SK-N-SH (cell line): ENCODE measurements around the gene OR2T35. TPM values are rescaled to one million over a fixed set of nuclear protein-coding genes. Genes with fewer than 3 reads are reported as not detected.

Source experiments
- CTCF ChIA-PET: fragments of 300-600, 350-600 bp; formaldehyde crosslinking; extraction: SDS; loops from one replicate; lab custom pipeline; 2021; lab: Yijun Ruan, JAX
- POLR2A ChIA-PET: fragments of 350-600 bp; sonication (Branson Sonifier 250); formaldehyde crosslinking; extraction: SDS; loops from one replicate; lab custom pipeline; 2020; ENCODE audit warnings: antibody characterized with exemption, inconsistent platforms; lab: Yijun Ruan, JAX
- DNase-seq: peaks from one replicate; pipeline ENCODE4 v3.0.0; 2012
- H2AFZ ChIP-seq: fragments of 200-600 bp; sonication (generic); 2 replicates; pipeline ENCODE4 v1.8.1; 2016; ENCODE audit warnings: antibody characterized with exemption, mild to moderate bottlenecking, low read depth
- H3F3A ChIP-seq: fragments of 200-600 bp; sonication (generic); replicated peaks from 2 replicates; pipeline ENCODE3; 2016; ENCODE audit warnings: antibody characterized with exemption, mild to moderate bottlenecking; ENCODE audit not compliant: insufficient read depth
- H3K27ac ChIP-seq, 2 experiments: fragments of 200-500 bp in 1 of 2; fragments of 200-600 bp in 1 of 2; sonication (Bioruptor generic) in 1 of 2; sonication (generic), shearing (Covaris generic) in 1 of 2; 2 replicates each; pipeline versions ENCODE4 v1.5.1 to v1.6.1; 2014 to 2016; ENCODE audit warnings: low read depth in 2 of 2, inconsistent platforms in 1 of 2, low read length in 1 of 2, mild to moderate bottlenecking in 1 of 2, mixed read lengths in 1 of 2
- H3K27me3 ChIP-seq: fragments of 200-600 bp; sonication (generic), shearing (Covaris generic); 2 replicates; pipeline ENCODE4 v1.6.1; 2016; ENCODE audit warnings: mixed run types; ENCODE audit not compliant: insufficient read depth
- H3K36me3 ChIP-seq, 2 experiments: fragments of 200-500 bp in 1 of 2; fragments of 200-600 bp in 1 of 2; sonication (Bioruptor generic) in 1 of 2; sonication (generic) in 1 of 2; replicated peaks in 1 of 2; 2 replicates each; pipeline versions ENCODE3 to v1.5.1; 2014 to 2016; ENCODE audit warnings: low read length in 1 of 2, mild to moderate bottlenecking in 1 of 2; ENCODE audit not compliant: insufficient read depth in 2 of 2, control insufficient read depth in 1 of 2
- H3K4me1 ChIP-seq, 2 experiments: fragments of 200-500 bp in 1 of 2; fragments of 200-600 bp in 1 of 2; sonication (Bioruptor generic) in 1 of 2; sonication (generic), shearing (Covaris generic) in 1 of 2; 2 replicates each; pipeline versions ENCODE4 v1.5.1 to v1.6.1; 2014 to 2016; ENCODE audit warnings: low read depth in 1 of 2, low read length in 1 of 2, mixed run types in 1 of 2; ENCODE audit not compliant: insufficient read depth in 2 of 2, control insufficient read depth in 1 of 2
- H3K4me2 ChIP-seq: fragments of 200-600 bp; sonication (generic), shearing (Covaris generic); 2 replicates; pipeline ENCODE4 v1.6.1; 2017; ENCODE audit warnings: mixed run types
- H3K4me3 ChIP-seq, 2 experiments: fragments of 200-500 bp in 1 of 2; fragments of 200-600 bp in 1 of 2; sonication (Bioruptor generic) in 1 of 2; sonication (generic), shearing (Covaris generic) in 1 of 2; 2 replicates each; pipeline versions ENCODE4 v1.5.1 to v1.8.1; 2014 to 2016; ENCODE audit warnings: low read depth in 2 of 2, inconsistent platforms in 1 of 2, low read length in 1 of 2, mild to moderate bottlenecking in 1 of 2, mixed read lengths in 1 of 2, moderate library complexity in 1 of 2
- H3K79me2 ChIP-seq: fragments of 200-600 bp; sonication (generic); 2 replicates; pipeline ENCODE4 v1.8.1; 2017; ENCODE audit warnings: mild to moderate bottlenecking; ENCODE audit not compliant: insufficient read depth
- H3K9ac ChIP-seq: fragments of 200-600 bp; sonication (generic); 2 replicates; pipeline ENCODE4 v1.6.1; 2017; ENCODE audit warnings: mixed run types
- H3K9me2 ChIP-seq: fragments of 200-600 bp; sonication (generic); 2 replicates; pipeline ENCODE4 v1.6.1; 2017; ENCODE audit warnings: mixed run types
- H3K9me3 ChIP-seq: fragments of 200-600 bp; sonication (generic); 2 replicates; pipeline ENCODE4 v1.6.1; 2017; ENCODE audit warnings: mixed run types, mild to moderate bottlenecking, moderate library complexity
- H4K20me1 ChIP-seq: fragments of 200-600 bp; sonication (generic); 2 replicates; pipeline ENCODE4 v1.6.1; 2017; ENCODE audit warnings: mild to moderate bottlenecking, mixed run types; ENCODE audit not compliant: insufficient read depth
- JUND ChIP-seq: IDR thresholded peaks from 2 replicates; pipeline ENCODE4 v1.4.0; 2012
- MAX ChIP-seq: IDR thresholded peaks from 2 replicates; pipeline ENCODE4 v1.4.0; 2012; ENCODE audit warnings: low read depth
- RAD21 ChIP-seq: IDR thresholded peaks from 2 replicates; pipeline ENCODE4 v1.6.1; 2012; ENCODE audit warnings: mild to moderate bottlenecking, low read length
- TAF1 ChIP-seq: IDR thresholded peaks from 2 replicates; pipeline ENCODE4 v1.6.1; 2012; ENCODE audit warnings: low read depth, mild to moderate bottlenecking, low read length, moderate library complexity, borderline replicate concordance
- TEAD4 ChIP-seq: IDR thresholded peaks from 2 replicates; pipeline ENCODE4 v1.4.0; 2012; ENCODE audit warnings: mild to moderate bottlenecking, borderline replicate concordance; ENCODE audit not compliant: insufficient read depth
- USF1 ChIP-seq: IDR thresholded peaks from 2 replicates; pipeline ENCODE4 v1.4.0; 2012; ENCODE audit warnings: low read depth, borderline replicate concordance
- USF2 ChIP-seq: fragments of 150-350 bp; IDR thresholded peaks from 2 replicates; pipeline ENCODE4 v1.6.1; 2017; ENCODE audit warnings: antibody characterized with exemption, low read length, low read depth, borderline replicate concordance
- ZBTB33 ChIP-seq: IDR thresholded peaks from 2 replicates; pipeline ENCODE4 v1.4.0; 2012; ENCODE audit warnings: low read depth, borderline replicate concordance
- WGBS: methylation state at CpG from one replicate; pipeline ENCODE4 v1.1.6; 2017; ENCODE audit warnings: low lambda C conversion rate; 5-methylcytosine and 5-hydroxymethylcytosine counted together
- polyA plus RNA-seq, 3 experiments: library from polyadenylated mRNA; depleted of rRNA; stranded (reverse); fragments of >200 nt; gene quantifications; 2 replicates each; pipeline ENCODE4 v1.2.3, GENCODE V29; 2012

OR2T35 gene
- polyA plus RNA-seq, 1 of the 3 experiments (the other 2 are of a cell fraction), result not detected

GRCh38 chr1:248625971-248626370, 19.1 kb downstream of the OR2T35 start:
- Histone ChIP-seq H2AFZ (no peak overlapping the region), H3F3A (no peaks in the 10 kb centered on the region), H3K9me2 (no peaks in the 10 kb centered on the region), H3K36me3 (no peaks in the 10 kb centered on the region), H3K4me3 (no peak overlapping the region), H3K4me1 (no peaks in the 10 kb centered on the region), H3K79me2 (no peaks in the 10 kb centered on the region), H3K27ac (no peak overlapping the region), H3K9ac (no peak overlapping the region), H3K27me3 (peaks cover 4% of the 10 kb centered on the region; the same call in 1 of the 2 replicates), H3K9me3 (no peaks in the 10 kb centered on the region), H4K20me1 (no peaks in the 10 kb centered on the region), H3K4me2 (no peak overlapping the region)
- no peak for TF ChIP-seq JUND
- 6% methylated on average over 5 of the region's 5 CpGs for WGBS
- ChIA-PET POLR2A (no interaction called here), CTCF (interaction anchor here (9.2 kb wide), 1 partner anchor 182 kb away, joined by 122 read pairs; no protein-coding TSS in a partner anchor)
- DNase-seq, result no peak

- Histone ChIP-seq H3K4me2 (no peak overlapping the region), H3F3A (no peaks in the 10 kb centered on the region), H2AFZ (no peak overlapping the region), H3K9me2 (no peaks in the 10 kb centered on the region), H3K36me3 (no peaks in the 10 kb centered on the region), H3K79me2 (no peaks in the 10 kb centered on the region), H4K20me1 (no peaks in the 10 kb centered on the region), H3K27ac (no peak overlapping the region), H3K4me3 (no peak overlapping the region), H3K4me1 (no peaks in the 10 kb centered on the region), H3K27me3 (peaks cover 4% of the 10 kb centered on the region; the same call in 1 of the 2 replicates), H3K9me3 (no peaks in the 10 kb centered on the region), H3K9ac (no peak overlapping the region)
- POLR2A ChIA-PET, result no interaction called here
- 5% methylated on average over 4 of the region's 4 CpGs for WGBS
- TF ChIP-seq TEAD4 (no peak), RAD21 (no peak), USF1 (no peak), TAF1 (no peak), ZBTB33 (no peak), MAX (no peak), USF2 (no peak)
- DNase-seq, result no peak
- CTCF ChIA-PET, result interaction anchor here (9.2 kb wide), 1 partner anchor 183 kb away, joined by 122 read pairs; no protein-coding TSS in a partner anchor
These were observed 19.9 kb downstream of the OR2T35 start for GRCh38 chr1:248625166-248625565.
